Erythroblast (primary cell): Measurements from ENCODE around the gene TRAF3IP3.
"Not testable (repeated sequence)": the region's sequence is repeated elsewhere in the genome, so short reads cannot be mapped to it uniquely, and the experiment has no call there.

Experiments used
- DNase-seq, 2 experiments: peaks; one replicate each; lab custom pipeline; 2025; lab: John Stamatoyannopoulos, UW
- GATA1 ChIP-seq: IDR thresholded peaks from 2 replicates; pipeline ENCODE4 v1.6.1; 2011; ENCODE audit warnings: low read depth, mild to moderate bottlenecking, control low read depth, low read length, moderate library complexity
- POLR2A ChIP-seq: IDR thresholded peaks from 2 replicates; pipeline ENCODE4 v1.6.1; 2011; ENCODE audit warnings: mild to moderate bottlenecking, low read length

Gene TRAF3IP3

GRCh38 chr1:209786146-209786545, 30.3 kb downstream of the TRAF3IP3 start:
- TF ChIP-seq GATA1 (no peak), POLR2A (no peak)
- DNase-seq: peak; percentile 43 to 65

- DNase-seq: no peak
- TF ChIP-seq GATA1: no peak
- no peak for TF ChIP-seq POLR2A
Observed at GRCh38 chr1:209787551-209787950, 31.7 kb downstream of the TRAF3IP3 start.

- DNase-seq: no peak
- TF ChIP-seq GATA1 (no peak), POLR2A (no peak)
Observed at GRCh38 chr1:209789245-209789644, 33.4 kb downstream of the TRAF3IP3 start.

GRCh38 chr1:209790286-209791193, 34.7 kb downstream of the TRAF3IP3 start:
- no peak for DNase-seq
- no peak for TF ChIP-seq POLR2A
- TF ChIP-seq GATA1: no peak

GRCh38 chr1:209791920-209792319, 36.1 kb downstream of the TRAF3IP3 start:
- DNase-seq: no peak
- TF ChIP-seq GATA1: no peak
- no peak for TF ChIP-seq POLR2A

GRCh38 chr1:209793711-209794110, 37.9 kb downstream of the TRAF3IP3 start:
- DNase-seq: not testable (repeated sequence)

- TF ChIP-seq GATA1 (no peak), POLR2A (no peak)
- DNase-seq: no peak
Observed at GRCh38 chr1:209797978-209798639, 42.3 kb downstream of the TRAF3IP3 start.

GRCh38 chr1:209800984-209801834, 45.4 kb downstream of the TRAF3IP3 start:
- peak in 1 of 2 experiments; percentile 26 for DNase-seq
- TF ChIP-seq POLR2A: no peak
- TF ChIP-seq GATA1: no peak

GRCh38 chr1:209802117-209802779, 46.4 kb downstream of the TRAF3IP3 start:
- DNase-seq: peak; percentile 68 to 91
- TF ChIP-seq POLR2A (peak; percentile 64), GATA1 (no peak)

GRCh38 chr1:209802780-209803152, 46.9 kb downstream of the TRAF3IP3 start:
- TF ChIP-seq POLR2A: no peak
- no peak for TF ChIP-seq GATA1
- DNase-seq: peak in 1 of 2 experiments; percentile 14

GRCh38 chr1:209803568-209803967, 47.7 kb downstream of the TRAF3IP3 start:
- TF ChIP-seq POLR2A (no peak), GATA1 (no peak)
- no peak for DNase-seq

- DNase-seq: peak; percentile 33
- TF ChIP-seq GATA1 (no peak), POLR2A (no peak)
Observed at GRCh38 chr1:209805341-209805781, 49.5 kb downstream of the TRAF3IP3 start.
